OCI-LY3 (cell line): ENCODE measurements around the gene BEST4.

Experiments used
- H2AFZ ChIP-seq: fragments of 200-600, 300-600 bp; shearing (Covaris generic); 2 replicates; pipeline ENCODE4 v1.6.0; 2014; ENCODE audit warnings: antibody characterized with exemption, low read depth, low read length
- H3K27ac ChIP-seq: fragments of 200-600, 300-600 bp; sonication (generic); 2 replicates; pipeline ENCODE4 v1.5.1; 2014; ENCODE audit warnings: mild to moderate bottlenecking, low read length, moderate library complexity, mixed read lengths
- H3K27me3 ChIP-seq: fragments of 200-600, 300-600 bp; sonication (generic); 2 replicates; pipeline ENCODE4 v1.6.1; 2014; ENCODE audit warnings: low read depth, low read length, mixed read lengths
- H3K36me3 ChIP-seq: fragments of 200-600, 300-600 bp; sonication (generic); replicated peaks from 2 replicates; pipeline ENCODE3; 2014; ENCODE audit warnings: low read depth, low read length, mixed read lengths
- H3K4me1 ChIP-seq: fragments of 300-600, 200-600 bp; sonication (generic); 2 replicates; pipeline ENCODE4 v1.6.1; 2014; ENCODE audit warnings: low read length, mixed read lengths
- H3K4me2 ChIP-seq: fragments of 200-600, 300-600 bp; sonication (generic); 2 replicates; pipeline ENCODE4 v1.6.1; 2014; ENCODE audit warnings: low read length, mixed read lengths
- H3K4me3 ChIP-seq: fragments of 300-600, 200-600 bp; sonication (generic); 2 replicates; pipeline ENCODE4 v1.5.1; 2014; ENCODE audit warnings: antibody characterized with exemption, mild to moderate bottlenecking, low read length, moderate library complexity
- H3K79me2 ChIP-seq: fragments of 300-600, 200-600 bp; shearing (Covaris generic); 2 replicates; pipeline ENCODE4 v1.6.1; 2014; ENCODE audit warnings: mild to moderate bottlenecking, low read length, mixed read lengths
- H3K9ac ChIP-seq: fragments of 300-600, 200-600 bp; shearing (Covaris generic); 2 replicates; pipeline ENCODE4 v1.6.0; 2014; ENCODE audit warnings: mild to moderate bottlenecking, low read length, moderate library complexity
- H3K9me3 ChIP-seq: fragments of 200-600, 300-600 bp; shearing (Covaris generic); 2 replicates; pipeline ENCODE4 v1.6.1; 2014; ENCODE audit warnings: low read length, mixed read lengths; ENCODE audit not compliant: insufficient read depth
- H4K20me1 ChIP-seq: fragments of 200-600, 300-600 bp; sonication (generic); 2 replicates; pipeline ENCODE4 v1.6.1; 2016; ENCODE audit warnings: low read length, mixed read lengths; ENCODE audit not compliant: insufficient read depth
- EZH2phosphoT487 ChIP-seq: fragments of 200-600 bp; shearing (Covaris generic); IDR thresholded peaks from 2 replicates; pipeline ENCODE4 v1.6.1; 2018; ENCODE audit warnings: antibody characterized with exemption, mixed run types, low read depth
- TF ChIP-seq, protein P1 (sequence below): fragments of 200-600, 300-600 bp; sonication (generic); IDR thresholded peaks from 2 replicates; pipeline ENCODE4 v1.5.1; 2014; ENCODE audit warnings: antibody characterized with exemption, low read length, low read depth

Gene BEST4

DNA sequence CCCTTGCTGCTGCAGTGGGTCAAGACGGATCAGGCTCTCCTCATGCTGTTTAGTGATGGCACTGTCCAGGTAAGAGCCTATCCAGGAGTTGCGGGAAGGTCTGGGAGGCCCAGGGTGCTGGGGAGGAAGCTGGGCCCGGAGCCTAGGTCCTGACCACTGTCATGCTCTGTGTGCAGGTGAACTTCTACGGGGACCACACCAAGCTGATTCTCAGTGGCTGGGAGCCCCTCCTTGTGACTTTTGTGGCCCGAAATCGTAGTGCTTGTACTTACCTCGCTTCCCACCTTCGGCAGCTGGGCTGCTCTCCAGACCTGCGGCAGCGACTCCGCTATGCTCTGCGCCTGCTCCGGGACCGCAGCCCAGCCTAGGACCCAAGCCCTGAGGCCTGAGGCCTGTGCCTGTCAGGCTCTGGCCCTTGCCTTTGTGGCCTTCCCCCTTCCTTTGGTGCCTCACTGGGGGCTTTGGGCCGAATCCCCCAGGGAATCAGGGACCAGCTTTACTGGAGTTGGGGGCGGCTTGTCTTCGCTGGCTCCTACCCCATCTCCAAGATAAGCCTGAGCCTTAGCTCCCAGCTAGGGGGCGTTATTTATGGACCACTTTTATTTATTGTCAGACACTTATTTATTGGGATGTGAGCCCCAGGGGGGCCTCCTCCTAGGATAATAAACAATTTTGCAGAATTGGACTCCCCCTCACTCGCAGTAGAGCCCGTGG, 17.5 kb upstream of the BEST4 start:
- Histone ChIP-seq H3K4me3 (no peak overlapping the region), H3K9ac (no peak overlapping the region), H3K36me3 (peaks cover 64% of the 10 kb centered on the region), H4K20me1 (peaks cover 11% of the 10 kb centered on the region), H3K79me2 (peaks cover 62% of the 10 kb centered on the region), H3K9me3 (no peaks in the 10 kb centered on the region), H2AFZ (no peak overlapping the region), H3K4me2 (no peak overlapping the region), H3K27ac (peak overlapping the region; percentile 11; the same call in 1 of the 2 replicates), H3K27me3 (no peaks in the 10 kb centered on the region), H3K4me1 (peaks cover 80% of the 10 kb centered on the region)
- TF ChIP-seq EZH2phosphoT487 = no peak
- TF ChIP-seq, protein P1, sequence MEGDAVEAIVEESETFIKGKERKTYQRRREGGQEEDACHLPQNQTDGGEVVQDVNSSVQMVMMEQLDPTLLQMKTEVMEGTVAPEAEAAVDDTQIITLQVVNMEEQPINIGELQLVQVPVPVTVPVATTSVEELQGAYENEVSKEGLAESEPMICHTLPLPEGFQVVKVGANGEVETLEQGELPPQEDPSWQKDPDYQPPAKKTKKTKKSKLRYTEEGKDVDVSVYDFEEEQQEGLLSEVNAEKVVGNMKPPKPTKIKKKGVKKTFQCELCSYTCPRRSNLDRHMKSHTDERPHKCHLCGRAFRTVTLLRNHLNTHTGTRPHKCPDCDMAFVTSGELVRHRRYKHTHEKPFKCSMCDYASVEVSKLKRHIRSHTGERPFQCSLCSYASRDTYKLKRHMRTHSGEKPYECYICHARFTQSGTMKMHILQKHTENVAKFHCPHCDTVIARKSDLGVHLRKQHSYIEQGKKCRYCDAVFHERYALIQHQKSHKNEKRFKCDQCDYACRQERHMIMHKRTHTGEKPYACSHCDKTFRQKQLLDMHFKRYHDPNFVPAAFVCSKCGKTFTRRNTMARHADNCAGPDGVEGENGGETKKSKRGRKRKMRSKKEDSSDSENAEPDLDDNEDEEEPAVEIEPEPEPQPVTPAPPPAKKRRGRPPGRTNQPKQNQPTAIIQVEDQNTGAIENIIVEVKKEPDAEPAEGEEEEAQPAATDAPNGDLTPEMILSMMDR = peak; percentile 20

DNA sequence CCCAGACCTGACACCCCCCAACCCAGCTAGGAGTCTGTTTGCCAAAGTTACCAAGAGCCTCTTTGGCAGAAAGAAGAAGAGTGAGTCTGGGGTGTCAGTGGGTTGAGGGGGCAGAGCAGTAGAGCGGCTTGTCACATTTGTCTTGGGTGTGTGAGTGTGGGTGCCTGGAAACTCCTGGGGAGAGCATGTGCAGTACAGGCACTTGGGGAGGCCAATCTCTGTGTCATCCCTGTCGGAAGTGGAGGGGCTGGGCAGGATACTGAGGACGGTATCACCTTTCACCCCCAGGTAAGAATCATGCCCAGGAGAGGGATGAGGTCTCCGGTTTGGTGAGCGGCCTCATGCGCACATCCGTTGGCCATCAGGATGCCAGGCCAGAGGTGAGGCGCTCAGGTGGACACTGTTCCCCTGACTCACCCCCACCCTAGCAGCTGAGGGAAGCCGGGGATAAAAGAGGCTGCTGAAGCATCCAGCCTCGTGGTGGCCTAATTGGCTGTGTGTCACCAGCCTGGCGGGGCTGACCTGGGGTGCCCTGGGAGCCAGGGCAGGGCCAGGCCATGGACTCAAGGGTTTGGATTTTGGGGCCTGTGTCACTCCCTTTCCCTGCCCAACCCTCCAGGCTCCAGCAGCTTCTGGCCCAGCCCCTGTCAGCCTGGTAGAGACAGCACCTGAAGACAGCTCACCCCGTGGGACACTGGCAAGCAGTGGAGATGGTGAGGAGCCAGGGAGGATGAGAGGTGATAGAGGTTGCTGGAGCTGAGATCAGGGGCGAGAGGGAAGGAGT, 15.5 kb upstream of the BEST4 start:
- no peak overlapping the region for H2AFZ ChIP-seq
- H3K79me2 ChIP-seq = peaks cover 64% of the 10 kb centered on the region
- TF ChIP-seq, protein P1 = no peak
- no peak for TF ChIP-seq EZH2phosphoT487
- H4K20me1 ChIP-seq = peaks cover 11% of the 10 kb centered on the region
- H3K4me3 ChIP-seq = no peak overlapping the region
- no peaks in the 10 kb centered on the region for H3K27me3 ChIP-seq
- H3K36me3 ChIP-seq = peaks cover 61% of the 10 kb centered on the region
- H3K27ac ChIP-seq = peak overlapping the region; percentile 79; the same call in 1 of the 2 replicates
- H3K9me3 ChIP-seq = no peaks in the 10 kb centered on the region
- H3K9ac ChIP-seq = no peak overlapping the region
- H3K4me2 ChIP-seq = peak overlapping the region; percentile 97; the same call in 1 of the 2 replicates
- H3K4me1 ChIP-seq = peaks cover 64% of the 10 kb centered on the region

DNA sequence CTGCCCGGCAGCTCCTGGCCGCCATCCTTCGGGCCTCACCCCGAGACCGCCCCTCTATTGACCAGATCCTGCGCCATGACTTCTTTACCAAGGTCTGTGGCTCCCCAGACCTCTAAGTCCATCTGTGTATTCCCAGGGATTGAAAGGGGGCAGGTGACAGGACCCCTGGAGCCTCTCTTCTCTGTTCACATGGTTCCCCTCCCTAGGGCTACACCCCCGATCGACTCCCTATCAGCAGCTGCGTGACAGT, 15.0 kb upstream of the BEST4 start:
- Histone ChIP-seq H3K4me2 (peak overlapping the region; percentile 97; the same call in 1 of the 2 replicates), H3K27me3 (no peaks in the 10 kb centered on the region), H3K9me3 (no peaks in the 10 kb centered on the region), H4K20me1 (peaks cover 11% of the 10 kb centered on the region), H3K27ac (peak overlapping the region; percentile 79), H3K4me3 (no peak overlapping the region; the same call in 1 of the 2 replicates), H3K79me2 (peaks cover 62% of the 10 kb centered on the region), H3K4me1 (peaks cover 59% of the 10 kb centered on the region), H2AFZ (no peak overlapping the region), H3K9ac (no peak overlapping the region), H3K36me3 (peaks cover 60% of the 10 kb centered on the region)
- no peak for TF ChIP-seq EZH2phosphoT487
- TF ChIP-seq, protein P1 = no peak

DNA sequence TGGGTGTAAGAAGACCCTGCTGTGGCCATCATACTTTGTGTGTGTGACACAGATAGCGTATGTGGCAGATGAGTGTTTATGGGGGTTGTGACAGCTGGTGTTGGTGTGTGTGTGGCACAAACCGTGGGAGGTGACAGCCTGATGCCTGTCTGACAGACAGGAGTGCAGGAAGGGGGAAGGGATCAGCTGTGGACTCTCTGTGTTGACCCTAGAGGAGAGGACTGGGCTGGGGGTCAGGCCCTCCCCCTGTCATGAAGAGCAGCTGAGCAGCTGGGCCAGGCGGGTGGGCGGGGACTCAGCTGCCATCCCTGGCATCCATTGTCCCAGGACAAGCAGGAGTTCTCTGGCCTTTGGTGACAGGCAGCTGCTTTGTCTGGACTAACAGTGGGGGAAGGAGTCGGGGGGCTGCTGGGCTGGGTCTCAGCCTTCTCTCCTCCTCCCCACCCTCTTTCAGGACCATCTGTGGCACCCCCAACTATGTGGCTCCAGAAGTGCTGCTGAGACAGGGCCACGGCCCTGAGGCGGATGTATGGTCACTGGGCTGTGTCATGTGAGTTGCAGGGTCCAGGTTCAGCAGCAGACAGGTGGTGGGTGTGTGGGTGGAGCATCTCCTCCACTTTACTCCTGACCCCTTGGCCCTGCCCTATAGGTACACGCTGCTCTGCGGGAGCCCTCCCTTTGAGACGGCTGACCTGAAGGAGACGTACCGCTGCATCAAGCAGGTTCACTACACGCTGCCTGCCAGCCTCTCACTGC, 14.5 kb upstream of the BEST4 start:
- Histone ChIP-seq H3K27ac (peak overlapping the region; percentile 79), H3K27me3 (no peaks in the 10 kb centered on the region), H4K20me1 (peaks cover 11% of the 10 kb centered on the region), H3K79me2 (peaks cover 62% of the 10 kb centered on the region), H3K4me2 (peak overlapping the region; percentile 97), H3K9ac (peak overlapping the region; percentile 95), H3K9me3 (no peaks in the 10 kb centered on the region), H3K4me1 (peaks cover 54% of the 10 kb centered on the region), H3K4me3 (peak overlapping the region; percentile 99), H3K36me3 (peaks cover 59% of the 10 kb centered on the region), H2AFZ (no peak overlapping the region)
- TF ChIP-seq, protein P1 = no peak
- TF ChIP-seq EZH2phosphoT487 = no peak
